ENCODE data around the gene CD72.

DNA sequence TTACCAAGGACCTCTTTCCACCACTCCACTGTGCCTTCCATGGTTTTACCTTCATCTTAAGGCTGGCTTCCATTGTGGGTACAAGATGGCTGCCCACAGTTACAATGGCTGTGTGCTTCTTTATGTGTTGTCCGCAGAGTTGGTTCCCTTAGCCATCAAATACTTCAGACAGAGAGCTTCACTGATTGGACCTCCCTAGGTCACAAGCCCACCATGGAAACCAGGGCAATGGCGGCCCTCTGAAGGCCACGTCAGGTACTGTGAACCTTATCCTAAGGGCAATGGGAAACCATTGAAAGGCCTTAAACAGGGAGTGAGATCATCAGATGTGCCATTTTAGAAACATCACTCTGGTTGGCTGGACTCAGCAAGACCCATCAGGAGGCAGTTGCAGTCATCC is 49.7 kb upstream of the CD72 start:
- TF ChIP-seq, protein P1, sequence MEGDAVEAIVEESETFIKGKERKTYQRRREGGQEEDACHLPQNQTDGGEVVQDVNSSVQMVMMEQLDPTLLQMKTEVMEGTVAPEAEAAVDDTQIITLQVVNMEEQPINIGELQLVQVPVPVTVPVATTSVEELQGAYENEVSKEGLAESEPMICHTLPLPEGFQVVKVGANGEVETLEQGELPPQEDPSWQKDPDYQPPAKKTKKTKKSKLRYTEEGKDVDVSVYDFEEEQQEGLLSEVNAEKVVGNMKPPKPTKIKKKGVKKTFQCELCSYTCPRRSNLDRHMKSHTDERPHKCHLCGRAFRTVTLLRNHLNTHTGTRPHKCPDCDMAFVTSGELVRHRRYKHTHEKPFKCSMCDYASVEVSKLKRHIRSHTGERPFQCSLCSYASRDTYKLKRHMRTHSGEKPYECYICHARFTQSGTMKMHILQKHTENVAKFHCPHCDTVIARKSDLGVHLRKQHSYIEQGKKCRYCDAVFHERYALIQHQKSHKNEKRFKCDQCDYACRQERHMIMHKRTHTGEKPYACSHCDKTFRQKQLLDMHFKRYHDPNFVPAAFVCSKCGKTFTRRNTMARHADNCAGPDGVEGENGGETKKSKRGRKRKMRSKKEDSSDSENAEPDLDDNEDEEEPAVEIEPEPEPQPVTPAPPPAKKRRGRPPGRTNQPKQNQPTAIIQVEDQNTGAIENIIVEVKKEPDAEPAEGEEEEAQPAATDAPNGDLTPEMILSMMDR (IDR thresholded peaks at IDR 0.05): no peak
- TF ChIP-seq POLR2A (IDR thresholded peaks at IDR 0.05): no peak

Data from esophagus squamous epithelium (tissue), 4 donors.